Activated CD4-positive, alpha-beta T cell treated with anti-CD3 and anti-CD28 coated beads for 24 hours (primary cell): ENCODE data around the gene SNRNP48.

Experiments
- DNase-seq, 2 donors: peaks; one replicate each; pipeline ENCODE4 v3.0.0-alpha.2; 2020; ENCODE audit warnings: low read depth in 2 of 2

Gene SNRNP48

DNA sequence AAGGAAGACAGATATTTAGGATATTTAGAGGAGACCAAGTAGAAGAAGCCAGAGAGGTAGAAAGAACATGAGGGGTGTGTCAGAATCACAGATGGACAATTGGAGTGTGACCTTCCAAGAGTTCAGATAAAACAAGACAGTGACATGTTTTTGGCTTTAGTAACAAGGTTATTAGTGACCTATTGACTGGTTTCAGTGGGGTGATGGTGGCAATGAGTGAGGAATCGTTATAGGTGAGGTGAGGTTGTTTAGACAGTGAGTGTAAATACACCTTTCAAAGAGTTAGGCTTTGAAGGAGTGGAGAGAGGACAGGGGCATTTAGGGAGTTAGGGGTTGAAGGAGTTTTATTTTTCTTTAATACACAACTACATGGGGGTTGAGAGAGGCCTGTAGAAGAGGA, 3.2 kb downstream of the SNRNP48 start:
- no peak for DNase-seq

DNA sequence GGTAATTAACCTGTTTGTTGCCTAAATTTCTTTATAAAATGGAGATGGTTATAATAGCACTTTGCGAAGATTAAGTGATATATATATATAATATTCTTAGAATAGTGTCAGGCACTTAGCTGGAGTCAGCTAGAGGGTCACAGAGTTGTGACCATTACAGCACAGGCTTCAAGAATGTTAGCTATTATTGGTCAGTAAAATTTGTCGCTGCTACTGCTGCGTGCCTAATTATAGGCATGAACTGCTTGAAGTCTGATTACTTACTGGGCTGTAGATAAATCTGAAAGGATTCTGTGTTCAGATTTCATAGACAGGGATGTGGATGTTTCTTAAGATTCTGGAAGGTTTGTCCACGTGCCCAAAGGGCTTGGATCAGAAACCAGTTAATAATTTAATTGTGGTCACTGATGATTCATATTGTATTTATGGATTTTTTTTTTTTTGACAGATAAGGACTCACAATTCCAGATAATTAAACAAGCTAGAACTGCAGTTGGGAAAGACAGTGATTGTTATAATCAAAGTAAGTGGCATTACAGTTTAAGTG, 4.7 kb downstream of the SNRNP48 start:
- DNase-seq: no peak

DNA sequence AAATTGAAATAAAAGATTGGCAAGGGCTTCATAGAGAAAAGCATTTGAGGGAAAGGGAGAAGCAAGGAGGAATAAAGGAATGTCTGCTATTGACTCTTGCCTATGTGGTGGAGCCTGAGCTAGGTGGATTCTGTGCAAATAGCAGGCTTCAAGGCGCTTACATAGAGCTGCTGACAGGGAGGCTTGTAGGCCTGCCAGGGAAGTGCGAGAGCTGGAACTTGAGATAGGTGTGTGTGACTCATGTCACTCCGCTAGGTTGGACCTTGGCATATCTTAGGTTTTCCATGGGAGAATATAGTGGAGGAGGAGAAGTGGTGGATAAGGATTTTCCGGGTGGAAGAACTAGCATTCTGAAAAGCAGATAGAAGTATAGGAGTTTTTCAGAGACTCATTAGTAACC, 14.0 kb downstream of the SNRNP48 start:
- no peak for DNase-seq

DNA sequence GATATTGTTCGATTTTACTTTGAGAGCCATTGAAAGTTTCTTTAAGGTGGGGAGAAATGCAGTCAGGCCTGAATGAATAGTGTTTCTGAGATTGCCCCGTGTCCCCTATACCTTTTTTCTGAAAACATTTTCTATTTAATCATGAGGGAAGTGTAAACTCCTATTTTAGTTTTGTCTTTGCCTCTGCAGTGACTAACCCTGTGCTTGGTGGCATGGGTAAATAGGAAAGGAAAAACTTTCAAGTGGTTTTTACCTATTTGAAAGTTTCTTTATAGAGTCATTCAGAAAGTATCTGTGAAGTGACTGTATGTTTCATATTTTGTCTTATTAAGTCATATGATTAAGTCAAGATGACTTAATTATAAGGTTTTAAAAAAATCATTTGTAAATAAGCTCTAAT, 14.5 kb downstream of the SNRNP48 start:
- no peak for DNase-seq

DNA sequence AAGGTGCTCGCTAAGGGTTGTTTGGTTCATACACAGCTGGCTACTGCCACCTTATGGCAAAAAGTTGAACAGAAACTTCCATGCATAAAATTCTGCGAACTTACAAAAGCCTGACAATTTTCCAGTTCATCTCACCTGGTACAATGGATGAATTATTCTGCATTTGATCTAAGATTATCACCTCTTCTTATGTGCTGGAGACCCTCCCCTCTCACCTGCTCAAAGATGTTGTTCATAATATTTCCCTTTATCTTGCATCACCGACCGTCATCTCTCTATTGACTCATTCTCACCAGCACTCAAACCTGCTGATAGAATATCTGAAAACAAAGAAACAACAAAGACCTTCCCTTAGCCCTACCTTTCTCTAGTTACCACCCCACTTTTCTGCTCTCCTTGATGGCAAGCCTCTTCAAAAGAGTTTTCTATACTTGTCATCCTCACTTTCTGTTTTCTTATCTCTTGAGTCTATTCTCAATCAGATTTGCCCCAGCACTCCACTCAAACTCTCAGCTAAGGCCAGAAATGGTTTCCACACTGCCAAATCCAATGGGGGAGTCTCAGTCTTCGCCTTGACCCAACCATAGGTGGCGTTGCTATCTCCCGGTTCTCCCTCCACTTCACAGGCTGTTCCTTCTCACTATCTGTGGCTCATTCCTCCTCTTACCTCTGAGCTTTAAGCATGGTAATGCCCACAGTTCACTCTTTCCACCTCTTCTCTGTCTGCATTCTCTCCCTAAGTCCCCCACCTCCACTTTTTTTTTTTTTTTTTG, 25.8 kb downstream of the SNRNP48 start:
- DNase-seq: peak in 1 of 2 donors; percentile 18

DNA sequence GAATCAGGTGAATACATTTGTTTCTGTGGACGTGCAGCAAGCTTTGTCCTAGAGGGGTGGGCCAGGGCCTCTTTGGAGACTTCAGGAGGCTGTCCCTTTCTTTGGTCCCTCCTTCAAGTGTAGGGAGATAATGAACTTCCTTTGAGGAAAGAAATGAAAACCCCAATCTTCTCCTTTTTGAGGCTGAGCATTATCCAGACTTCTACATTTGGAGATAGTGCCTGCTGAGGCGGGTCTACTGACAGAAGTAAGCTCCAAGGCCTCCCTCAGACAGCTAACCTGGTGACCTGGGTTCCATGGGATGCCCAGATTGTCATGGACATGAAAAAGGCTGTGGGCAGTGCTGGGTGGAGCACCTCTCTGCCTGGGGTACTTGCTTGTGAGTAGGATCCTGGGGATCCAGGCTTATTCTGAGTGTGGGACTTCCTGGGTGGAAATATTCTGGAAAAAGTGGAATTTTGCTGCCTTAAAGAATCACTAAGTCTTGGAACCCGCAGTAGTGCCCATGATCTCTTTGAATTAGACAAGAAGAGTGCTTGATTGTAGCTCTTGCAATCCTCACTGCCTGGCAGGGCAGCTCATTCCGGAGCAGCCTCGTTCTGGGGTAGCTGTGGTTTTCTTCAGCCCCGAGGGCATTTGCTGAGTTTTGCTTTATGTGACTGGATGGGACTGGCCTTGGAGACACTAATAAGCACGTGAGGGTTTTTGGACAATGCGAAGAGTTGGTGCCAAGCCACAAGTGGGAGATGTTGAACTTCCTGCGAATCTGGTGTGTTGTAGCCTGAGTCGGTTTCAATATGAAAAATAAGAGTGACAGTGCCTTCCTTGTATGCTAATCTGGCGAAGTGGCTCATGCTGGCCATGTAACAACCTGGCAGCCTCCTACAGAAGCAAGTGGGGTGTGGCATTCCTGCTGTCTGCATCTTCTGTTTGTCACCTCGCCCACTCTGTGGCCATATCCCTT, 28.1 kb downstream of the SNRNP48 start:
- no peak for DNase-seq

DNA sequence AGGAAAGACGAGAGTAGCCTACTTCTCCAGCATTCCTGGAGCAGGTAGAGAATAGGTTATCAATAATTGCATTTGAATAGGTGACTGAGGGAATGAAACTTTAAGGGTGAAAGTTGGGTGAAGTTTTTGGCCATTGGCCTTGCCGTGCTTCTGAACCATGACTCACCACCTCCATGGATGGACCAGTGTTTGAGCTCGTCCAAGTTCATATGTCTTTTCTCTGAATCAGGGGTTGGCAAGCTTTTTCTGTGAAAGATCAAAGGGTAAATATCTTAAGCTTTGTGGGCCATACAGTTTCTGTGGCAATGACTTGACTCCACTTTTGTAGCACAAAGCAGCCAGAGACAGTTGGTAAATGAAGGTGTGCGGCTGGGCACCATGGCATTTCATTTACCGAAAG, 31.8 kb downstream of the SNRNP48 start:
- no peak for DNase-seq

DNA sequence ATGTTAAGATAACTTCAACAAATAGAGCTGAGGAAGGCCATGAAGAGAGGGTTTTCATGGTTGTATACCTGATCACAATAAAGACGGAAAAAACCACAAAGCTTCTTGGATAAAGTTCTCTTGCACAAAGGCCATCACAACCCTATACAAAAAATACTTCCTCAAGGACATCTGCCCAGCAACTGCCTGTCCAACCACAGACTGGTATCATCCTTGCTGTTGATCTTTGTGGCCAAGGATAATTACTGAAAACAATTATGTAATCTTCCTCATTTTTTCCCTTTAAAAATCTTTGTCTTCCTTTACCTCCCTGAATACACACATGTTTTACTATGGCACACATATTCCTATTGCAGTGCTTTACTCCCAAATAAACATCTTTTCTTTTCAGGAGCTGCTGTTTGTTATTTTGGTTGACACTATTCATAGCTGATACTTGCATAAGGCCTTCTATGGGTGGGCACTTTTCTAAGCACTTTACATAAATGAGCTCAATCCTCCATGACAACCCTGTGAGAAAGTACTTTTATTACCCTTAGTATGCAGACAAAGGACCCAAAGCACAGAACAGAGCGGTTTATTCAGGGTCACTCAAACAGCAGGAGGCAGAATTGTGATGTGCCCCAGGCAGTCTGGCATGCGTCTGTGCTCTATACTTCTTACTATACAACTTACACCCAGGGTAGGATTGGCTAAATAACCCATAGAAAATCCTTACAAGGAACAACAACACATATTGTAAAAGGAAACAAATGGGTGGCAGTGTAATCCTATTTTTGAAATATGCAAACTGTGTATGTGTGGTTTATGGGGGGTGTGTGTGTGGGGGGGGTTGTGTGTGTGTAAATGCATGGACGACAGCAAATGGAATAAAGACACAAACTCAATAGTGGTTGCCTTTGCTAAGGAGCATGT, 35.1 kb downstream of the SNRNP48 start:
- no peak for DNase-seq

DNA sequence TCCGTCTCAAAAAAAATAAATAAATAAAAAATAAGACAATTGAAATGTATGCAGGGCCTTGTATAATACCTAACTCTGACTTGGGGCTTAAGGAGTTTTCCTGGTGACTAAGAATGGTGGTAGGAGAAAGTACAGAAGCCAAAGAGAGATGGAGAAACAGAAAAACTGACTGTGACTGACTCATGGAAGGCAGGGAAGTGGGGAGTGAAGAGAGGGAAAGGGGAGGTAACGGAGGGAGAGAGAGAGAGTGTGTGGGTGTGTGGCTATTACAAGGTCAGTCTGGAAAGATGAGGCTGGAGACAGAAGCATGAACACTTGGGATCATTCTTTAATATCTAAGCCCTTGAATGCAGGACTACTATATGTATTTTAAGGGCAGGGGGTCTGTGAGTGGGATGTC, 38.5 kb downstream of the SNRNP48 start:
- no peak for DNase-seq

DNA sequence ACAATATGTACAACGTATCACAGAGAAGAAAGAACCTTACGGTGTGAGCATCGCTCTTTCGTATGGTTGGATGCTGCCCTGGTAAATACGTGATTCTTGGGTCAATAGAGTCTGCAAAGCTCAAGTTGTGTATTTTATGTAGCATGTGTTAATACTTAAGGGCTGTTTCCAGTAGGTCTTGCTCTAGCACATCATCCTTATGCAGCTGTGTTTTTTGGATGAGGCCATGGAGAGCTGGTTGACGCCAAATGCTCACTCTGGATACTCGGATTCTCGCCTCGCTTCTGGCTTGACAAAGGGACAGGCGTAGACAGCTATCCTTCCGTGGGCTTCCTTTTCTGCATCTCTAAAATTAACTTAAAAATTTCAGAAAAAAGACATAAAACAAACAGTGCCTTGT, 38.9 kb downstream of the SNRNP48 start:
- DNase-seq: no peak

DNA sequence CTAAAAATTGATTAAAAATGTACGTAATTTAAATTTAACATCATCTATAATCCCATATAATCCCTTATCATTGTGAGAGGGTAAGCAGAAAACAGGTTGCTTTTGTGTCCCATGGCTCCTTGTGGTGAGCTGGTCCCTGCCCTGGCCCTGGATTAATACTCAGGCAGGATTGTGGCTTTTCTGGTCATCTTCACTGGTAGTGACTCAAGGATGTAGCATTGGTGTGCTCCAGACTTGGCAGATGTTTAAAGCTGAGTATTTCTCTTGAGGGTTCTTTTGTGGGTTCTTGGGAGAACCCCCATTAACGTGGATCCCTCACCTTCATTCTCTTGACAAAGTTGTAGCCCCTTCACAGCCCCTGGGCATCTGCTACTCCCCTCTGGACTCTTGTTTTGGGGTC, 39.3 kb downstream of the SNRNP48 start:
- no peak for DNase-seq

DNA sequence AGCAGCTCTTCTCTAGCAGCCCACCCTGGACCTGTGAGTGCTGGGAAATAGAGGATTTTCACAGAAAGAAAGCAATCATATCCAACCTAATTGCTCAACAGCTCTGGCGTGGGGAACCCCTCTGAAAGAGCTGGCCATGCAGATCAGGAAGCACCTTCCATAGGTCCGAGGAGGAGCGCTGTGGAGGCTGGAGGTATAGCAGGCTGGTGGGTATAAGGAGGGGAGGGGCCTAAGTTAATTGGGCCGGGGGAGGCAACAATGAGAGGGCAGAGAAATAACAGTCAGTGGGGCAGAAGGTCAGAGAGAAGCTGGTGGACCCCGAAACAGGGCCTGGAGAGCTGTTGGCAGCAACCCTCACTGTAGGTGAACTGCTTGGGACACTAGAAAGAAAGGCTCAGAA, 40.8 kb downstream of the SNRNP48 start:
- DNase-seq: no peak

DNA sequence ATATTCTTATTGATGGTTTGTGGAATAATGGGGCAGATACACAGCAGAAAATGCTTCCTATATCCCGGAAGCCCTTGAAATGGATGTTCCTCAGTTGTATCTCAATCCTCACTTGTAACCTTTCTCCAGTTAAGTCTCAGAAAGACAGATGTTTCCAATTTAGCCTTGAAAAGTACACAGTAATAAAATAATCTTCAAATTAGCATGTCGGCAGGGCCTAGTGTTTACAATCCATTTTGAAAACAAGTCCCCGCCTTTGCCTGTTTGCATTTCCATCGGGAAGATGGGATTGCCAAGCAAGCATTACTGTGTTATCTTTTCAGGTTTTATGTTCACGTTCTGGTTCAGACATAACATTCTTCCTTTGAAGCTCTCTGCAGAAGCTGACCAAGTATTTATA, 41.5 kb downstream of the SNRNP48 start:
- no peak for DNase-seq

DNA sequence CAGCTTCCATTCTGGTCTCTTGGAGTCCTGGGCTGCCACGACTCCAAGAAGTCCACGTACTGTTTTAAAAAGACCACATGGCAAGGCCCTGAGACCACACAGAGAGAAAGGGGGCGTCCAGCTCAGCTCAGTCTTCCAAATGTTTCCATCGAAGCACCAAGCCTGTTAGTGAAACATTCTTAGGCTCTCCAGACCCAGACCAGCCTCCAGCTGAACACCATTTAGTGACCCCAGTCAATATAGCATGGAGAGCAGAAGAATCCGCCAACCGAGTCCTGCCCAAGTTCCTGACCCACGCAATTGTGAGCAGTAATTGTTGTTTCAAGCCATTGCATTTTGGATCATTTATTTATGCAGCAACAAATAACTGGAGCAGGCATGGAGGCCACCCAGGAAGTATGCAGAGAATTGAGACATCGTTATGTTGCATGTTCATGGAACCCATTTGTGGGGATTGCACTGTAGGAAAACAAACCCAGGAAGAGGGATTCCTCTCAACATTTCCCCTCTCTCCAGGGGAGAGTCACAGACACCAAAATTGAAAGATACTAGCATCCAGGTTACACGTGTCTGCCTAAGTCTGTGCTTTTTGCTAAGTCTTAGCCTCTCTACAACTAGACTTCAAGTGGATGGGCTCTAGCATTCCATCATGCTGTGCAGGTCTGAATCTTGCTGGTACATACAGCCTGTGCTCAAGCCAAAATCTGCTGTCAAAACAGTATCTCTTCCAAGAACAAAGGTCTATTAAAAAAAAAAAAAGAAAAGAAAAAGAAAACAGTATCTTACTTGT, 42.7 kb downstream of the SNRNP48 start:
- DNase-seq: no peak

DNA sequence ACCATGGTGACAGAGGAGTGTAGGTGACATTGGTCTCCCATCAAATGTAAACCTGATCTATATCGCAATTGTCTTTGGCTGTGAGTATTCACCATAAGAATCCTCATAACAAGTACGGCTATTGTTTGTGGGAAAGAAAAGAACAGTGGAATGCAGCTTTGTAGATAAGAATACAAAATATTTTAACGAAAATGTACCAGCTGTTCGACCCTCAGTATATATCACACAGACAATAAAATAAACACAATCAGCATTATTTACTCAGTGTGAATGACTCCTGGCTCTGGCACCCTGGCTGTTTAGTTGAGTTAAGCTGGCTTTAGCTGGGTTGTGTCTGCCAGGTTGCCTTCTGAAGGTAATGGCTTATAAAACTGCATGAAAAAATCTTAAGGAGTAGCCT, 43.4 kb downstream of the SNRNP48 start:
- DNase-seq: no peak

DNA sequence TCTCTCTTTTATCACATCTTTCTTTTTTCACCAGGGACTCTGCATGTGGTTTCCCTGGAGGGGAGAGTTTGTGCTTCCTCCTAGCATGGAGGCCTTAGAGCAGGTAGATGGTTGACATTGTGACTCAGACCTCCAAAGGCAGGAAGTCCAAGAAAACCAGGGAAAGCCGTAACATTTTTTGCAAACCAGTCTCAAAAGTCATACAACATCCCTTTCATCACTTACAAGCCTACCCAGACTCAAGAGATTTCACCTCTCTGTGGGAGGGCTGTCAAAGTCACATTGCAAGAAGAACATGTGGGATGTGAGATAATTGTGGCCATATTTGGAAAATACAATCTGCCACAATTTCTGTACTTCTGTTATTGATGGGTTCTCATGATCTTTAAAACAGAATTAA, 46.2 kb downstream of the SNRNP48 start:
- no peak for DNase-seq

DNA sequence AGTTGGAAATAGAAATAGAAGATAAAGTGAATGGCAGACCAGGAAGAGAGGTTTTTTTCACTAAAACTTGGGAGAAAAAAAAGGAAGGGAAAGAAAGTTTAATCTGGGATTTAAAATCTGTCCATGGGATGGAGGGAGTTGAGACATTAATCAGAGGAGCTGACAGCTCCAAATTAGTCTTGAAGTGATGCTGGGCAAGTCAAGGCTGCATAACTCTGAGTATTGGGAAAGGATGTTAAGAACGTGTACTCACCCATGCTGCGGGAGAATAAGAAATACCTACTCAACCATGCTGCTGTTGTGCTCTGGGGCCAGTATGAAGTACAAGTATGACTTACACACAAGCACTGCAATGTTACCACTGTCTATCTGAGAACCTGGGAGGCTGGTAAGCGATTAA, 47.5 kb downstream of the SNRNP48 start:
- no peak for DNase-seq

DNA sequence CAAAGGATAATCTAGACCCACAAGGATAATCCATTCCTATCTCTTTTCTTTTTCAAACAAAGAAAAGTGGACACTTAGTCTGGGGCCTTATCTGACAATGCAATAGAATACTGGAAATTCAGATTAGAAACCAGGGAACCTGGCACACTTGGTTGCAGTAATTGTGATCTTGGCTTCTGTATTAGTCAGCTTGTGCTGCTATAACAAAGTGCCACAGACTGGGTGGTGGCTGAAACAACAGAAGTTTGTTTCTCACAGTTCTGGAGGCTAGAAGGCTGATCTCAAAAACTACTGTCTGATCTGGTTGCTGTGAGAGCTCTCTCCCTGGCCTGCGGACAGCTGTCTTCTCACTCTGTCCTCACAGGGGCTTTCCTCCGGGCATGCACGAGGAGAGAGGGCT, 49.4 kb downstream of the SNRNP48 start:
- no peak for DNase-seq

DNA sequence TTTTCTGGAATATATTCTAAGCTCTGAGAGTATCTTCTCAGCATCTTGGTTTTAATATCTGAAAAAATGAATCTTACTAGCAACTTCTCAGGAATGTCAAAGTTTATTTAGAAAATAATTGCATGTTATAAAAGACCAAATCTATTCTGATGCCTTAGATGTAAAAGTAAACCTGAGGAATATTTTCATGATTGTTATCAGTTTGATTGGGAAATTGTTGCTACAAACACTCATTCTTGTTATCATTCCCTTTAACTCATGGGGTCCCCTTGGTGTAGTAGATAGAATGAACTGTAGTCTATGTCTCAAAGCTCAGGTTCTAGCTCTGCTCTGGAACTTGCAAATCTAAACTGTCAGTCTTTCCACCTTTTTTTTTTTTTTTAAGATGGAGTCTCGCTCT, 50.0 kb downstream of the SNRNP48 start:
- no peak for DNase-seq

DNA sequence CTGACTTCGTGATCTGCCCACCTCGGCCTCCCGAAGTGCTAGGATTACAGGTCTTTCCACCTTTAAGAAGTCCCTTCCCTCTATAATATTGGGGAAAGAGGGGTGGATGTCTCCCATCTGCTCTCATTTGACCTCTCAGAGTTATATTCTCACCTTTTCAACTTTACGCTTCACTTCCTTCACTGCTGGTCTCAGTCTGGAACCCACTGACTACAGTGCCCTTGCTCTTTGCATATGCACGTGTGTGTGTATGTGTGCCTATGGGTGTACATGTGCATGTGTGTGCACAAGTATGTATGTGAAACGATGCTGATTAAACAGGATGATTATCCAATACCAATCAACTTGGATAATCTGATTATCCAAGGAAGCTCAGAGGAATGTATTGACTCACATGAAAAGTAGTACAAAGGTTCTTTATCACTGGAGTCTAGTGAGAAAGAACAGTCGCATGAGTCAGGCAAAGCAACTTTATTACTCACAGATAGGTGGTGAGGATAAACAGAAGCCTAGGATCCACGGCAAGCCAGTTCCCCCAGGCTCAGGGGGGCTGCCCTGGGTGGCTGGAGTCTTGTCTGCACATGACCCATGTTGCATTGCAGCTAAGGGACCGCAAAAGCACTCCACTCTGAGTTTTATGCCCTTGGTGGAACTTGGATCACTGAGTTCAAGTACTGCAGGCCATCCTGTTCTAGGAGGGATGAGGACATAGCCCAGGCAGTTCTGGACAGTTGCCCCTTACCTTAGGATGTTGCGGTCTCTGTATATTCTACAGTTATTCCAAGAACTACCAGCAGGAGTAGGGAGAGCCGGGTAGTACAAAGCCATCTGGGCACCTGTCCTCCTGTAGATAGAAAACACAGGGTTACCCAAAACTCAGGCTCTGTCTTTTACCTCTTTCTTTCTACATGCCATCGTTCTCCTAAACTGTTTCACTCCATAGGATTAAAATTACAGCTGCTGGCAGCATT, 50.9 kb downstream of the SNRNP48 start:
- DNase-seq: no peak
